IMR-90 (cell line): ENCODE measurements around the gene SLC24A2. TPM values are rescaled to one million over a fixed set of nuclear protein-coding genes. Genes with fewer than 3 reads are reported as not detected.

ENCODE experiments used
- ATAC-seq: fragments of 200-7000 bp; cut with Tn5 transposase; 2 replicates; pipeline ENCODE4 v1.9.1; 2020; ENCODE audit warnings: low read depth, mild to moderate bottlenecking, moderate library complexity
- BruUV-seq: library from RNA; stranded (reverse); fragments of 400-500 nt; replicated peaks from 2 replicates; lab custom pipeline; 2021; lab: Mats Ljungman, UMichigan
- CTCF ChIA-PET: fragments of 300-600 bp; formaldehyde crosslinking; extraction: SDS; loops from one replicate; lab custom pipeline; 2021; ENCODE audit warnings: antibody characterized with exemption; lab: Yijun Ruan, JAX
- POLR2A ChIA-PET: fragments of 300-600 bp; sonication (Branson Sonifier 250); formaldehyde crosslinking; loops from one replicate; lab custom pipeline; 2022; ENCODE audit warnings: antibody characterized with exemption; ENCODE audit not compliant: unreplicated experiment; lab: Charles Lee
- DNase-seq: peaks from one replicate; pipeline ENCODE4 v3.0.0; 2013
- H2AFZ ChIP-seq: replicated peaks from 2 replicates; pipeline ENCODE3; 2013; ENCODE audit warnings: low read length, mild to moderate bottlenecking; ENCODE audit not compliant: poor library complexity
- H2AK5ac ChIP-seq: 2 replicates; pipeline ENCODE4 v1.6.1; 2013; ENCODE audit warnings: low read depth, low read length, inconsistent platforms
- H2AK9ac ChIP-seq: replicated peaks from 2 replicates; pipeline ENCODE3; 2013; ENCODE audit warnings: mild to moderate bottlenecking, low read depth, low read length, moderate library complexity; ENCODE audit not compliant: poor library complexity
- H2BK120ac ChIP-seq: 2 replicates; pipeline ENCODE4 v1.6.1; 2013; ENCODE audit warnings: low read depth, low read length, inconsistent platforms
- H2BK15ac ChIP-seq: 3 replicates; pipeline ENCODE4 v1.6.1; 2013; ENCODE audit warnings: low read depth, low read length, inconsistent platforms
- H2BK20ac ChIP-seq: 2 replicates; pipeline ENCODE4 v1.6.1; 2013; ENCODE audit warnings: low read depth, mild to moderate bottlenecking, inconsistent platforms, low read length, moderate library complexity
- H2BK5ac ChIP-seq: 2 replicates; pipeline ENCODE4 v1.6.1; 2013; ENCODE audit warnings: mild to moderate bottlenecking, low read depth, low read length, inconsistent platforms; ENCODE audit not compliant: poor library complexity, severe bottlenecking
- H3K14ac ChIP-seq: replicated peaks from 2 replicates; pipeline ENCODE4 v1.6.1; 2013; ENCODE audit warnings: low read depth, low read length, inconsistent platforms
- H3K18ac ChIP-seq: 2 replicates; pipeline ENCODE4 v1.6.1; 2013; ENCODE audit warnings: low read depth, low read length, control low read depth
- H3K23ac ChIP-seq: 2 replicates; pipeline ENCODE4 v1.6.1; 2013; ENCODE audit warnings: low read depth, low read length, inconsistent platforms
- H3K27ac ChIP-seq: 2 replicates; pipeline ENCODE4 v1.5.1; 2013; ENCODE audit warnings: mild to moderate bottlenecking, control low read depth, low read length; ENCODE audit not compliant: insufficient read depth
- H3K27me3 ChIP-seq: 2 replicates; pipeline ENCODE4 v1.6.1; 2013; ENCODE audit warnings: low read length; ENCODE audit not compliant: control insufficient read depth, insufficient read depth
- H3K36me3 ChIP-seq: 2 replicates; pipeline ENCODE4 v1.6.1; 2013; ENCODE audit warnings: low read length, mixed read lengths; ENCODE audit not compliant: control insufficient read depth, insufficient read depth
- H3K4ac ChIP-seq: 2 replicates; pipeline ENCODE4 v1.6.1; 2013; ENCODE audit warnings: low read depth, low read length, inconsistent platforms
- H3K4me1 ChIP-seq: 2 replicates; pipeline ENCODE4 v1.6.1; 2013; ENCODE audit warnings: low read length, mixed read lengths; ENCODE audit not compliant: control insufficient read depth, insufficient read depth
- H3K4me2 ChIP-seq: 2 replicates; pipeline ENCODE4 v1.6.1; 2013; ENCODE audit warnings: low read depth, mild to moderate bottlenecking, control low read depth, low read length, moderate library complexity
- H3K4me3 ChIP-seq: 2 replicates; pipeline ENCODE4 v1.5.1; 2013; ENCODE audit warnings: low read depth, mild to moderate bottlenecking, control low read depth, low read length, moderate library complexity; ENCODE audit not compliant: insufficient read depth
- H3K56ac ChIP-seq: 2 replicates; pipeline ENCODE4 v1.6.1; 2013; ENCODE audit warnings: low read length, inconsistent platforms; ENCODE audit not compliant: insufficient read depth; ENCODE audit errors: extremely low read depth
- H3K79me1 ChIP-seq, 2 experiments: 2 replicates each; pipeline ENCODE4 v1.6.1; 2013; ENCODE audit warnings: low read length in 2 of 2, inconsistent platforms in 1 of 2, low read depth in 1 of 2
- H3K9ac ChIP-seq: 2 replicates; pipeline ENCODE4 v1.6.1; 2013; ENCODE audit warnings: low read depth, low read length, control low read depth
- H3K9me1 ChIP-seq: 2 replicates; pipeline ENCODE4 v1.6.1; 2013; ENCODE audit warnings: low read length, inconsistent platforms; ENCODE audit not compliant: insufficient read depth
- H3K9me3 ChIP-seq: 2 replicates; pipeline ENCODE4 v1.6.1; 2013; ENCODE audit warnings: low read length; ENCODE audit not compliant: control insufficient read depth, insufficient read depth
- H4K20me1 ChIP-seq: 2 replicates; pipeline ENCODE4 v1.6.1; 2013; ENCODE audit warnings: low read length, inconsistent platforms; ENCODE audit not compliant: insufficient read depth
- H4K5ac ChIP-seq: 2 replicates; pipeline ENCODE4 v1.6.1; 2013; ENCODE audit warnings: mild to moderate bottlenecking, low read depth, low read length, control low read depth
- H4K8ac ChIP-seq, 2 experiments: 2 replicates each; pipeline ENCODE4 v1.6.1; 2013; ENCODE audit warnings: low read depth in 2 of 2, low read length in 2 of 2, control low read depth in 1 of 2, inconsistent platforms in 1 of 2
- H4K91ac ChIP-seq: 2 replicates; pipeline ENCODE4 v1.6.1; 2013; ENCODE audit warnings: low read depth, low read length, inconsistent platforms; ENCODE audit not compliant: insufficient read depth
- CHD1 ChIP-seq: IDR thresholded peaks from 2 replicates; pipeline ENCODE4 v1.6.1; 2012; ENCODE audit warnings: low read depth, low read length, improper control_type of control experiment
- FOS ChIP-seq: fragments of 150-350 bp; IDR thresholded peaks from 2 replicates; pipeline ENCODE4 v1.6.1; 2016; ENCODE audit warnings: low read depth, low read length
- MXI1 ChIP-seq: IDR thresholded peaks from 2 replicates; pipeline ENCODE4 v1.6.1; 2012; ENCODE audit warnings: low read depth, mild to moderate bottlenecking, low read length, moderate library complexity, borderline replicate concordance
- POLR2A ChIP-seq: IDR thresholded peaks from 2 replicates; pipeline ENCODE4 v1.6.1; 2012; ENCODE audit warnings: mild to moderate bottlenecking, low read depth, low read length
- RAD21 ChIP-seq: IDR thresholded peaks from 2 replicates; pipeline ENCODE4 v1.6.1; 2012; ENCODE audit warnings: low read length, improper control_type of control experiment
- RCOR1 ChIP-seq: IDR thresholded peaks from 2 replicates; pipeline ENCODE4 v1.6.1; 2012; ENCODE audit warnings: mild to moderate bottlenecking, low read length, improper control_type of control experiment; ENCODE audit not compliant: insufficient replicate concordance
- WGBS, 2 experiments: methylation state at CpG; one replicate each; pipeline versions ENCODE4 v1.1.5 to v1.1.7; 2013; ENCODE audit warnings: missing lambda C conversion rate in 2 of 2; ENCODE audit not compliant: insufficient read length in 1 of 2; ENCODE audit errors: extremely low coverage in 2 of 2; 5-methylcytosine and 5-hydroxymethylcytosine counted together
- dilution Hi-C: fragments of 300-500 bp; cut with HindIII; formaldehyde crosslinking; loops from one replicate; pipeline ENCODE4 v1.14.3; 2018; ENCODE audit warnings: low sequenced_read_pairs; ENCODE audit not compliant: unreplicated experiment
- in situ Hi-C: fragments of 300-500 bp; cut with MboI; formaldehyde crosslinking; loops from 3 replicates; pipeline ENCODE4 v1.14.3; 2019; ENCODE audit warnings: low sequenced_read_pairs, inconsistent platforms, mixed read lengths
- intact Hi-C: fragments of 100-400 bp; cut with micrococcal nuclease; formaldehyde crosslinking; loops from 2 replicates; pipeline ENCODE4 v1.10.0; 2022
- polyA plus RNA-seq, 3 experiments: library from polyadenylated mRNA; depleted of rRNA; stranded (reverse); fragments of >200 nt; gene quantifications; 2 replicates each; pipeline ENCODE4 v1.2.3, GENCODE V29; 2012; ENCODE audit warnings: low replicate concordance in 1 of 3
- total RNA-seq: library from RNA; depleted of rRNA; stranded (reverse); fragments of >200 nt; gene quantifications from 2 replicates; pipeline ENCODE4 v1.2.3, GENCODE V29; 2012
- TF ChIP-seq, protein P1 (sequence below): fragments of 150-350 bp; IDR thresholded peaks from 2 replicates; pipeline ENCODE4 v1.6.1; 2017; ENCODE audit warnings: mild to moderate bottlenecking, antibody characterized with exemption, low read length, low read depth
- TF ChIP-seq, protein P2 (sequence below): fragments of 150-350 bp; IDR thresholded peaks from 2 replicates; pipeline ENCODE4 v1.6.1; 2016; ENCODE audit warnings: low read depth, mild to moderate bottlenecking, low read length, moderate library complexity, borderline replicate concordance

SLC24A2 gene
- total and polyA plus RNA-seq, 2 of the 4 experiments (the other 2 are of a cell fraction): not detected

DNA sequence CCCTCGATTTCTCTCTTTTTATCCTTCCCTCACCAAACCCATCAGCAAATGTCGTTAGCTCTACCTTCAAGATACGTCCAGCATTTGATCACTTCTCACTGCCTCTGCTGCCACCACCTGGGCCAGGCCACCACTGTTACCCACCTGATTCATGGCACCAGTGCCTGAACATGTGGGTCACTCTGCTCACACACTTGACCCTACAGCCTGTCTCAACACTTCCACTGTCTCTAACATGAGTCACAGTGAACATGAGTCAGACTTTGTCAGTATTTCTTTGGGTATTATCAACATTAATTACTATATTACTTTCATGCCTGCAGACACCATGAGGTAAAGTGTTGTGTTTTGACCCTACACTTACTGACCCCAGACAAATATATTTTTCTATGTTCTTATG is 19.6 kb downstream of the SLC24A2 start:
- Histone ChIP-seq H2BK5ac (no peak overlapping the region), H3K27ac (no peak overlapping the region), H2BK15ac (no peak overlapping the region), H2AK9ac (peak overlapping the region; percentile 82), H3K79me1 (no peaks in the 10 kb centered on the region), H3K9me3 (no peaks in the 10 kb centered on the region), H3K14ac (no peak overlapping the region), H2BK120ac (no peak overlapping the region), H3K36me3 (no peaks in the 10 kb centered on the region), H4K91ac (no peak overlapping the region), H3K4me1 (no peaks in the 10 kb centered on the region), H3K27me3 (no peaks in the 10 kb centered on the region), H3K4ac (no peak overlapping the region), H3K4me2 (no peak overlapping the region), H4K5ac (no peak overlapping the region), H2AFZ (no peak overlapping the region), H3K9ac (no peak overlapping the region), H3K23ac (no peak overlapping the region), H2AK5ac (no peak overlapping the region), H3K56ac (no peak overlapping the region), H4K20me1 (no peaks in the 10 kb centered on the region), H3K18ac (no peak overlapping the region), H4K8ac (no peak overlapping the region), H3K9me1 (no peaks in the 10 kb centered on the region), H3K4me3 (no peak overlapping the region), H2BK20ac (no peak overlapping the region)
- in situ Hi-C loops: no loop called here
- dilution Hi-C loops: no loop called here
- ATAC-seq (no peak), DNase-seq (no peak)
- ChIA-PET CTCF (no interaction called here), POLR2A (no interaction called here)
- WGBS, 2 experiments: 43% methylated on average over 3 of the region's 3 CpGs; no CpG with 5 or more reads in 1 of the 2 experiments
- TF ChIP-seq RCOR1: no peak
- no peak for TF ChIP-seq FOS
- TF ChIP-seq, protein P1, sequence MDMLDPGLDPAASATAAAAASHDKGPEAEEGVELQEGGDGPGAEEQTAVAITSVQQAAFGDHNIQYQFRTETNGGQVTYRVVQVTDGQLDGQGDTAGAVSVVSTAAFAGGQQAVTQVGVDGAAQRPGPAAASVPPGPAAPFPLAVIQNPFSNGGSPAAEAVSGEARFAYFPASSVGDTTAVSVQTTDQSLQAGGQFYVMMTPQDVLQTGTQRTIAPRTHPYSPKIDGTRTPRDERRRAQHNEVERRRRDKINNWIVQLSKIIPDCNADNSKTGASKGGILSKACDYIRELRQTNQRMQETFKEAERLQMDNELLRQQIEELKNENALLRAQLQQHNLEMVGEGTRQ: no peak
- no peak for TF ChIP-seq RAD21
- no peak for TF ChIP-seq MXI1
- no peak for TF ChIP-seq POLR2A
- no peak for TF ChIP-seq CHD1
- TF ChIP-seq, protein P2, sequence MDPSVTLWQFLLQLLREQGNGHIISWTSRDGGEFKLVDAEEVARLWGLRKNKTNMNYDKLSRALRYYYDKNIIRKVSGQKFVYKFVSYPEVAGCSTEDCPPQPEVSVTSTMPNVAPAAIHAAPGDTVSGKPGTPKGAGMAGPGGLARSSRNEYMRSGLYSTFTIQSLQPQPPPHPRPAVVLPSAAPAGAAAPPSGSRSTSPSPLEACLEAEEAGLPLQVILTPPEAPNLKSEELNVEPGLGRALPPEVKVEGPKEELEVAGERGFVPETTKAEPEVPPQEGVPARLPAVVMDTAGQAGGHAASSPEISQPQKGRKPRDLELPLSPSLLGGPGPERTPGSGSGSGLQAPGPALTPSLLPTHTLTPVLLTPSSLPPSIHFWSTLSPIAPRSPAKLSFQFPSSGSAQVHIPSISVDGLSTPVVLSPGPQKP: no peak
- no TSS peak for BruUV-seq
- intact Hi-C loops: no loop called here
